GM12878 (cell line): ENCODE data around the gene UBQLN1. TPM values are rescaled to one million over a fixed set of nuclear protein-coding genes. Genes with fewer than 3 reads are reported as not detected.

Source experiments
- ASH2L ChIP-seq: fragments of 300-600, 200-600 bp; sonication (generic); IDR thresholded peaks from 2 replicates; pipeline ENCODE4 v1.6.1; 2017; ENCODE audit warnings: low read depth, mild to moderate bottlenecking, borderline replicate concordance
- CHD4 ChIP-seq: fragments of 200-600 bp; sonication (generic); IDR thresholded peaks from 2 replicates; pipeline ENCODE4 v1.6.1; 2016; ENCODE audit warnings: mild to moderate bottlenecking
- CREB1 ChIP-seq: IDR thresholded peaks from 2 replicates; pipeline ENCODE4 v1.6.1; 2012; ENCODE audit warnings: low read depth, mild to moderate bottlenecking, inconsistent platforms
- DPF2 ChIP-seq: fragments of 450-650 bp; IDR thresholded peaks from 2 replicates; pipeline ENCODE4 v1.6.1; 2017; ENCODE audit warnings: mild to moderate bottlenecking
- EP300 ChIP-seq, 2 experiments: fragments of 150-350 bp in 1 of 2; IDR thresholded peaks; 2 replicates each; pipeline ENCODE4 v1.6.1; 2011 to 2012; ENCODE audit warnings: low read depth in 2 of 2, low read length in 2 of 2, borderline replicate concordance in 1 of 2, improper control_type of control experiment in 1 of 2, inconsistent platforms in 1 of 2; ENCODE audit not compliant: control insufficient read depth in 1 of 2
- ESRRA ChIP-seq: IDR thresholded peaks from 2 replicates; pipeline ENCODE4 v1.6.1; 2012; ENCODE audit warnings: mild to moderate bottlenecking, low read length, improper control_type of control experiment
- GATAD2B ChIP-seq: fragments of 450-650 bp; conservative IDR thresholded peaks from 2 replicates; pipeline ENCODE4 v1.6.1; 2017; ENCODE audit warnings: low read depth, mild to moderate bottlenecking, moderate library complexity
- HDAC2 ChIP-seq: fragments of 200-600 bp; sonication (generic); IDR thresholded peaks from 2 replicates; pipeline ENCODE4 v1.6.1; 2017
- IRF4 ChIP-seq: IDR thresholded peaks from 2 replicates; pipeline ENCODE4 v1.6.1; 2011; ENCODE audit warnings: low read depth, low read length
- KDM1A ChIP-seq: fragments of 200-600 bp; sonication (generic); IDR thresholded peaks from 2 replicates; pipeline ENCODE4 v1.6.1; 2016; ENCODE audit warnings: borderline replicate concordance
- MAX ChIP-seq: IDR thresholded peaks from 2 replicates; pipeline ENCODE4 v1.6.1; 2012; ENCODE audit warnings: low read depth, low read length, improper control_type of control experiment
- MXI1 ChIP-seq: fragments of 150-350 bp; IDR thresholded peaks from 2 replicates; pipeline ENCODE4 v1.6.1; 2011; ENCODE audit warnings: low read depth, mild to moderate bottlenecking, inconsistent platforms, low read length, improper control_type of control experiment
- POLR2AphosphoS2 ChIP-seq: IDR thresholded peaks from 2 replicates; pipeline ENCODE4 v1.6.1; 2011; ENCODE audit warnings: low read depth, mild to moderate bottlenecking, low read length, improper control_type of control experiment, moderate library complexity
- RCOR1 ChIP-seq: conservative IDR thresholded peaks from 2 replicates; pipeline ENCODE4 v1.6.1; 2012; ENCODE audit warnings: low read depth, low read length, improper control_type of control experiment
- RFX5 ChIP-seq: IDR thresholded peaks from 2 replicates; pipeline ENCODE4 v1.6.1; 2011; ENCODE audit warnings: low read depth, low read length, improper control_type of control experiment
- SMAD1 ChIP-seq: fragments of 450-650 bp; IDR thresholded peaks from 2 replicates; pipeline ENCODE4 v1.6.1; 2018; ENCODE audit warnings: mild to moderate bottlenecking, low read depth; ENCODE audit not compliant: partially characterized antibody
- SP1 ChIP-seq: IDR thresholded peaks from one replicate; pipeline ENCODE4 v1.6.1; 2011; ENCODE audit warnings: low read depth, low read length
- SPI1 ChIP-seq: IDR thresholded peaks from 2 replicates; pipeline ENCODE4 v1.6.1; 2011; ENCODE audit warnings: low read depth, mild to moderate bottlenecking, low read length, moderate library complexity, borderline replicate concordance; ENCODE audit not compliant: insufficient read depth
- SREBF1 ChIP-seq: IDR thresholded peaks from 2 replicates; pipeline ENCODE4 v1.6.1; 2012; ENCODE audit warnings: mild to moderate bottlenecking, low read length
- SUPT20H ChIP-seq: IDR thresholded peaks from 2 replicates; pipeline ENCODE4 v1.6.1; 2011; ENCODE audit warnings: low read depth, mild to moderate bottlenecking, low read length, moderate library complexity, borderline replicate concordance; ENCODE audit not compliant: control insufficient read depth
- USF2 ChIP-seq: IDR thresholded peaks from 2 replicates; pipeline ENCODE4 v1.6.1; 2011; ENCODE audit warnings: low read depth, low read length, improper control_type of control experiment, borderline replicate concordance
- ZNF24 ChIP-seq: fragments of 450-650 bp; IDR thresholded peaks from 2 replicates; pipeline ENCODE4 v1.6.1; 2017; ENCODE audit warnings: antibody characterized with exemption, mild to moderate bottlenecking
- polyA plus RNA-seq, 11 experiments: library from polyadenylated mRNA; depleted of rRNA in 4 of 11; unstranded in 6 of 11; stranded (reverse) in 5 of 11; fragments of >200 nt; fragmentation: Nextera tagmentation in 4 of 11; fragmentation: Illumina TruSeq in 1 of 11; extraction: Ambion mirVana in 4 of 11; extraction: Trizol in 1 of 11; gene quantifications; 1 replicate in 1 of 11; 2 replicates in 10 of 11; pipeline versions ENCODE4 v1.2.1 to v1.2.3, GENCODE V29; 2011 to 2016; ENCODE audit warnings: inconsistent platforms in 2 of 11, missing spikeins in 2 of 11, low read depth in 1 of 11
- total RNA-seq, 4 experiments: library from RNA; depleted of rRNA in 3 of 4; stranded (reverse); fragments of >200 nt in 3 of 4; fragmentation: Illumina TruSeq in 1 of 4; extraction: Trizol in 1 of 4; gene quantifications; 2 replicates each; pipeline versions ENCODE4 v1.2.1 to v1.2.3, GENCODE V29; 2013 to 2021
- TF ChIP-seq, protein P1 (sequence below): IDR thresholded peaks from 2 replicates; pipeline ENCODE4 v1.6.1; 2011; ENCODE audit warnings: borderline replicate concordance, low read depth, mild to moderate bottlenecking, moderate library complexity, low read length; ENCODE audit not compliant: insufficient read depth, poor library complexity, severe bottlenecking
- TF ChIP-seq, protein P2 (sequence below): fragments of 450-650 bp; IDR thresholded peaks from 2 replicates; pipeline ENCODE4 v1.6.1; 2018; ENCODE audit warnings: borderline replicate concordance, mild to moderate bottlenecking; ENCODE audit not compliant: partially characterized antibody

UBQLN1 gene
- total and polyA plus RNA-seq, 10 of the 15 experiments (the other 5 are each of a cell fraction or from before 2014, with no cell fraction given): 12.4 to 118 (median 66.1) TPM

DNA sequence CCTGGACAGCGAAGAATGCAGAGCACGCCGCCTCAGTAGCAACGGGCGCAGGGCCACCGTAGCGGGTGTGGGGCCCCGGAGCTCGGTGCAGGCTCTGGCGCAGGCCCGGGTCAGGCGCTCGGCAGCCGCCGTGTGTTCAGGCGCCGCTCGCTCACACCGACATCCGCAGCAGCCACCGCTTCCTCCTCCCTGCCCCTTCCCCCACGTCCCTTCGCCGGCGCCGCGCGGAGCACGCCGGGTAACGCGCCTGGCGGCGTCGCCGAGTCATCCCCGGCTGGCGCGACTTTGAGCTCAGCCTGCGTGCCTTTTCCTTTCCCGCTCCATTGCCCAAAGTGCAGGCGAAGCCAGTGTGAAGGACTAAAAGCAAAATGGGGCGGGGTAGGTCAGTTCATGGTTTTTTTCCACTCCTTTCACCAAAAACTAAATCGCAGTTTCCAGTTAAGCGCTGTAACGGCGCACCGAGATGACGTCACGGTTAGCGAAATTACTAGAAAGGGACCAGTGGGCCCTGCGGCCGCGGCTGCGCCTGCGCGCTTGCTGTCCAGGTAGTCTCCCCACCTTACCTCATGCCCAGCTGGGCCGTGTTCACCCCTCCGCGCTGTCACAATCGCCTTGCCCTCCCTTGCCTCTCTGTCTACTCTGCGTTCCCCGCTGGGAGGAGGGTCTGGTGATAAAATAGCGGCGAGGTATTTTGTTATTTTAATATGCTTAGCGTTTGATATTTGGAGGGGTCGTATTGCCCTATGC, at the start of gene UBQLN1 (continued):
- TF ChIP-seq, protein P1, sequence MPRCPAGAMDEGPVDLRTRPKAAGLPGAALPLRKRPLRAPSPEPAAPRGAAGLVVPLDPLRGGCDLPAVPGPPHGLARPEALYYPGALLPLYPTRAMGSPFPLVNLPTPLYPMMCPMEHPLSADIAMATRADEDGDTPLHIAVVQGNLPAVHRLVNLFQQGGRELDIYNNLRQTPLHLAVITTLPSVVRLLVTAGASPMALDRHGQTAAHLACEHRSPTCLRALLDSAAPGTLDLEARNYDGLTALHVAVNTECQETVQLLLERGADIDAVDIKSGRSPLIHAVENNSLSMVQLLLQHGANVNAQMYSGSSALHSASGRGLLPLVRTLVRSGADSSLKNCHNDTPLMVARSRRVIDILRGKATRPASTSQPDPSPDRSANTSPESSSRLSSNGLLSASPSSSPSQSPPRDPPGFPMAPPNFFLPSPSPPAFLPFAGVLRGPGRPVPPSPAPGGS: peak; percentile 49
- TF ChIP-seq CHD4 (no peak), SUPT20H (no peak), KDM1A (no peak), MXI1 (peak; percentile 77), GATAD2B (peak; percentile 67), ZNF24 (no peak), SREBF1 (no peak), HDAC2 (no peak), POLR2AphosphoS2 (no peak), ASH2L (peak; percentile 66; the same call in 1 of the 2 replicates), USF2 (no peak), SMAD1 (peak; percentile 42), SP1 (peak; percentile 15), EP300 (IDR thresholded peaks at IDR 0.05; ENCODE audit: borderline replicate concordance in 1 of 2, control insufficient read depth in 1 of 2, low read depth in 2 of 2, low read length in 2 of 2) (peak; percentile 20 to 53; a peak in 1 of 4 replicates), IRF4 (peak; percentile 49; the same call in 1 of the 2 replicates), MAX (no peak), CREB1 (peak; percentile 96), ESRRA (no peak), SPI1 (peak; percentile 45), RCOR1 (no peak), RFX5 (0 out of 2 replicates have a peak, but pooled peaks have one; percentile 12), DPF2 (0 out of 2 replicates have a peak, but pooled peaks have one; percentile 60)
- TF ChIP-seq, protein P2, sequence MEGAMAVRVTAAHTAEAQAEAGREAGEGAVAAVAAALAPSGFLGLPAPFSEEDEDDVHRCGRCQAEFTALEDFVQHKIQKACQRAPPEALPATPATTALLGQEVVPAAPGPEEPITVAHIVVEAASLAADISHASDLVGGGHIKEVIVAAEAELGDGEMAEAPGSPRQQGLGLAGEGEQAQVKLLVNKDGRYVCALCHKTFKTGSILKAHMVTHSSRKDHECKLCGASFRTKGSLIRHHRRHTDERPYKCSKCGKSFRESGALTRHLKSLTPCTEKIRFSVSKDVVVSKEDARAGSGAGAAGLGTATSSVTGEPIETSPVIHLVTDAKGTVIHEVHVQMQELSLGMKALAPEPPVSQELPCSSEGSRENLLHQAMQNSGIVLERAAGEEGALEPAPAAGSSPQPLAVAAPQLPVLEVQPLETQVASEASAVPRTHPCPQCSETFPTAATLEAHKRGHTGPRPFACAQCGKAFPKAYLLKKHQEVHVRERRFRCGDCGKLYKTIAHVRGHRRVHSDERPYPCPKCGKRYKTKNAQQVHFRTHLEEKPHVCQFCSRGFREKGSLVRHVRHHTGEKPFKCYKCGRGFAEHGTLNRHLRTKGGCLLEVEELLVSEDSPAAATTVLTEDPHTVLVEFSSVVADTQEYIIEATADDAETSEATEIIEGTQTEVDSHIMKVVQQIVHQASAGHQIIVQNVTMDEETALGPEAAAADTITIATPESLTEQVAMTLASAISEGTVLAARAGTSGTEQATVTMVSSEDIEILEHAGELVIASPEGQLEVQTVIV: no peak
